ENCODE data around the gene ARL14.

ARL14 gene

GRCh38 chr3:160676547-160677303 lies at the start of gene ARL14:
TSS of gene ARL14 (plus strand) at chr3:160677160. CDS start at chr3:160677347, 187 bp downstream.
- no peak for DNase-seq (ENCODE audit: low read depth)

- DNase-seq (ENCODE audit: low read depth): no peak
Measured at GRCh38 chr3:160629491-160629890, 47.5 kb upstream of the ARL14 start.

GRCh38 chr3:160633361-160634083 lies 43.4 kb upstream of the ARL14 start:
- DNase-seq (ENCODE audit: low read depth): no peak

- no peak for DNase-seq (ENCODE audit: low read depth)
Measured at GRCh38 chr3:160635213-160635612, 41.7 kb upstream of the ARL14 start.

- DNase-seq (ENCODE audit: low read depth): no peak
Measured at GRCh38 chr3:160637086-160637485, 39.9 kb upstream of the ARL14 start.

GRCh38 chr3:160638184-160638583 lies 38.8 kb upstream of the ARL14 start:
- no peak for DNase-seq (ENCODE audit: low read depth)

GRCh38 chr3:160641665-160642309 lies 35.2 kb upstream of the ARL14 start:
- peak; percentile 4 for DNase-seq (ENCODE audit: low read depth)

GRCh38 chr3:160643994-160644393 lies 33.0 kb upstream of the ARL14 start:
- no peak for DNase-seq (ENCODE audit: low read depth)

GRCh38 chr3:160644491-160644890 lies 32.5 kb upstream of the ARL14 start:
- DNase-seq (ENCODE audit: low read depth): no peak

GRCh38 chr3:160648701-160649100 lies 28.3 kb upstream of the ARL14 start:
- no peak for DNase-seq (ENCODE audit: low read depth)

- DNase-seq (ENCODE audit: low read depth): no peak
Measured at GRCh38 chr3:160649596-160649995, 27.4 kb upstream of the ARL14 start.

- no peak for DNase-seq (ENCODE audit: low read depth)
Measured at GRCh38 chr3:160653512-160653911, 23.4 kb upstream of the ARL14 start.

GRCh38 chr3:160660902-160661301 lies 16.1 kb upstream of the ARL14 start:
- no peak for DNase-seq (ENCODE audit: low read depth)

GRCh38 chr3:160661660-160662059 lies 15.3 kb upstream of the ARL14 start:
- no peak for DNase-seq (ENCODE audit: low read depth)

GRCh38 chr3:160665231-160665630 lies 11.7 kb upstream of the ARL14 start:
- no peak for DNase-seq (ENCODE audit: low read depth)

- DNase-seq (ENCODE audit: low read depth): no peak
Measured at GRCh38 chr3:160665784-160666526, 11.0 kb upstream of the ARL14 start.

- no peak for DNase-seq (ENCODE audit: low read depth)
Measured at GRCh38 chr3:160667452-160667851, 9.5 kb upstream of the ARL14 start.

- DNase-seq (ENCODE audit: low read depth): no peak
Measured at GRCh38 chr3:160668454-160668853, 8.5 kb upstream of the ARL14 start.

GRCh38 chr3:160671231-160671630 lies 5.7 kb upstream of the ARL14 start:
- no peak for DNase-seq (ENCODE audit: low read depth)

- no peak for DNase-seq (ENCODE audit: low read depth)
Measured at GRCh38 chr3:160671995-160672394, 5.0 kb upstream of the ARL14 start.

- DNase-seq (ENCODE audit: low read depth): no peak
Measured at GRCh38 chr3:160673188-160673587, 3.8 kb upstream of the ARL14 start.

- DNase-seq (ENCODE audit: low read depth): no peak
Measured at GRCh38 chr3:160675566-160676124, 1.3 kb upstream of the ARL14 start.
